Dermis blood vessel endothelial cell (primary cell): ENCODE measurements around the gene ARHGAP5. TPM values are rescaled to one million over a fixed set of nuclear protein-coding genes. Genes with fewer than 3 reads are reported as not detected.

Source experiments
- DNase-seq: peaks from one replicate; pipeline ENCODE4 v3.0.0; 2010
- total RNA-seq: library from RNA; depleted of rRNA; stranded (reverse); fragments of >200 nt; gene quantifications from 2 replicates; pipeline ENCODE4 v1.2.3, GENCODE V29; 2014

The ARHGAP5 gene
- total RNA-seq, 1 donor from 2014 or later: 59.9 TPM

DNA sequence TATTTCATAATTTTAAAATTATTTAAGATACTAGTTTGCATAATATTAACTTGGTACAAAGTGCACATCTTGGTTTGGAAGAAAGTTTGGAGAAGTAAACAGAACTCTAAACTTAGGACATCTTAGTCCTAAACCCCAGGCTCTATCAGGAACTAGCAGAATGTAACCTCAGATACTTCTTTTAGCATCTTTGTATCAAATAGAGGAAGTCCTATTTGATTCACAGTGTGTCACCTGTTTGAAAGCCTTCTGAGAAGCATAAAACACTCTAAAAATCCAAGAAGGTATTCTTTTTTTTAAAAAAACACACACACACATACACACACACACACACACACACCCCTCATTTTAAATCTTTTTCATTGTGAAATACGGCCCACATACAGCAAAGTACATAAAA, 112.7 kb downstream of the ARHGAP5 start:
- no peak for DNase-seq

DNA sequence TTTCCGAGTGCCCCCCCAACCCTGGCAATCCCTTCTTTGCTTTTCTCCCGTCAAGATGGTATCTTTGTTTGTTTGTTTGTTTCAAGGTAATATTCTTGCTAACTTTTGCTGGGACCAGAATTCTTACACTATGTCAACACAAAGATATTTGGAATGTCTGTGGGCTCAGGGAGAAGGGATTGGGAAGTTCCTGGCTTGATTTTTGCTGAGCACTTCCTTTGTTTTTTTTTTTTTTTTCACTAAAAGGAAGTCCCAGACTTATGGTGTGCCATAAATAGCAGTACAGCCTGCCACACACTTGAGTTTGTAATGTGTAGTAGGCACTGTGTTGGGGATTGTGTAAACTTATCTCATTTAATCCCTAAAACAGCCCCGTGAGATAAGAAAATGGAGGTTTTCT, 113.6 kb downstream of the ARHGAP5 start:
- peak; percentile 2 for DNase-seq

- DNase-seq: no peak
These were observed 115.7 kb downstream of the ARHGAP5 start for GRCh38 chr14:32192712-32193373.

GRCh38 chr14:32193532-32193931, 116.4 kb downstream of the ARHGAP5 start:
- DNase-seq: no peak

DNA sequence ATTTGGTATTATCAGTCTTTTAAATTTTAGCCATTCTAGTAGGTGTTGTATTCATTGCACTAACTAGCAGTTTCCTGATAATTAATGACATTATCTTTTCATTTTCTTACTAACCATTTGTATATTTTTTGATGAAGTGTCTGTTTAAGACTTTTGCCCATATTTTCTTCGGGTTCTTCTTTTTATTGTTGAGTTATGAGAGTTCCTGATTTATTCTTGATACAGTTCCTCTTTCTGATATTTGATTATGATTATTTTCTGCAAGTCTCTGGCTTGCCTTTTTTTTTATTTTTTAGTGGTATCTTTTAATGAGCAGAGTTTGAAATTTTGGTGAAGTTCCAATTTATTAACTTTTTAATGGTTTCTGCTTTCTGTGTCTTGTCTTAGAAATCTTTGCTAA, 118.5 kb downstream of the ARHGAP5 start:
- no peak for DNase-seq

DNA sequence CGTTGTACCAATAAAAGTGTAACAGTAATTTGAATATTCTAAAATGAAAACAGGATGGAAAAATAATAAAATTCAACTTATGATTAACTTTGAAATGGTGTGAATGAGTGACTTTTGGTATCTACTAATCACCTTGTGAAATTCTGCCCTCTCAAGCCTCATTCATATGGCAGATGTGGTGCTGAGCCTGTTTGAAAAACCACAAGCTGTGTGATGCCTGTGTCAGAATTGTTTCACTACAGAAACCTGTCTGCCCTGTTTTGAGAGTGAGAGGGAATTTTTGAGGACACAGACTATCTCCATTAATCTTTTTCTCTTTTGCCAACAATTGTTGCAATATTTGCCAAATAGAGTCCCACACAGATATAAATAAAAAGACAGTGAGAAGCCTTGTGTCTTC, 120.8 kb downstream of the ARHGAP5 start:
- DNase-seq: no peak

- DNase-seq: peak; percentile 1
These were observed 123.5 kb downstream of the ARHGAP5 start for GRCh38 chr14:32200368-32201192.

DNA sequence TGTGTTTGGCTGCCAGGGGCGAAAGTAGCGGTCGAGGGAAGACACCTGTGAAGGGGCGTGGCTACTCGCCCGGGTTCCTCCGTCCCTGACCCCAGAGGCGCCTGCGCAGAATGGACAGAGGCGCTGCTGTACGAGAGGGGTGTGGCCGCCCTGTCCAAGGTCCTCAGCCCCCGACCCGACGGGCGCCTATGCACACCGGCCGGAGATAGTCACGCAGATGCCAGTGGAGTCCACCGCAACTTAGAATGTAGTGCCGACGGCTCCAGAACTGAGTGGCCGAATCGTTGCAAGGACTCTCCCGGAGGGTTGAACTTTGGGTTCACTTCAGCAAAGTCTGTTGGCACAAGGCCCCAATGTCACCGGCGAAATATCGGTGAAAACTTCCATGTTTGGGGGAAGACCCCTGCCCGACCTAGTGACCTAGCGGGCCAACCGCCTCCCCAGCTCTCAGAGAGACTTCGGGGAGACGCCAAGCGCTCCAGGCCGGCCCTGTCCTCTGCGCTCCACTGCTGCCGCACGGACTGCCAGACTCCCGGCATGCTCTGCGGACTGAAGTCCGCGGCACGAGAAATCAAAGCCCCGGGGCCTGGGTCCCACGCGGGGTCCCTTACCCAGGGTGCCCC, 124.2 kb downstream of the ARHGAP5 start:
- DNase-seq: peak; percentile 61

DNA sequence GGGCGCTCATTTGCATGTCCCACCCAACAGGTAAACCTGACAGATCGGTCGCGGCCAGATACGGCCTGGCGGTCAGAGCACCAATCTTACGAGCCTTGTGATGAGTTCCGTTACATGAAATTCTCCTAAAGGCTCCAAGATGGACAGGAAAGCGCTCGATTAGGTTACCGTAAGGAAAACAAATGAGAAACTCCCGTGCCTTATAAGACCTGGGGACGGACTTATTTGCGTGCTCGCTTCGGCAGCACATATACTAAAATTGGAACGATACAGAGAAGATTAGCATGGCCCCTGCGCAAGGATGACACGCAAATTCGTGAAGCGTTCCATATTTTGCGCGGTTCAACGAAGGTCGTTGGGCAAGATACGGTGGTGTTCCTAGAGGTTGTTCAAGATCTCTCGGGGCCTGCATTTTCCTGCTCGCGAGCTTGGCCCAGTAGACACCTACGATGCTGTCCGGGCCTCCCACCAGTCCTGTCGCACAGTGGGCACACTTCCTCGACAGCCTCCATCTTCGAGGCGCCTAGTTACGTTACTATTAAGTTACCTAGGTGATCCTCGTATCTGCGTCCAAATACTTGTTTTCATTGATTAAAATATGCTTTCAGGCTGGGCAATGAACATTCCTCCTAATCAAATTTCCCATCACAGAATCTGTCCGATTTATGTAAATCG, 124.8 kb downstream of the ARHGAP5 start, which contains the start of gene RNU6-7:
RNU6-7 (plus strand) TSS at position 230 of the 675 bp plus-strand sequence.
- peak; percentile 25 for DNase-seq

- DNase-seq: peak; percentile 30
These were observed 125.4 kb downstream of the ARHGAP5 start for GRCh38 chr14:32202491-32202997.

GRCh38 chr14:32202998-32203882, 126.1 kb downstream of the ARHGAP5 start, which contains the start of gene RNU6-8:
TSS of gene RNU6-8 (minus strand) at chr14:32203269.
- DNase-seq: peak; percentile 87

- peak; percentile 15 for DNase-seq
These were observed 126.8 kb downstream of the ARHGAP5 start for GRCh38 chr14:32203928-32204357.

DNA sequence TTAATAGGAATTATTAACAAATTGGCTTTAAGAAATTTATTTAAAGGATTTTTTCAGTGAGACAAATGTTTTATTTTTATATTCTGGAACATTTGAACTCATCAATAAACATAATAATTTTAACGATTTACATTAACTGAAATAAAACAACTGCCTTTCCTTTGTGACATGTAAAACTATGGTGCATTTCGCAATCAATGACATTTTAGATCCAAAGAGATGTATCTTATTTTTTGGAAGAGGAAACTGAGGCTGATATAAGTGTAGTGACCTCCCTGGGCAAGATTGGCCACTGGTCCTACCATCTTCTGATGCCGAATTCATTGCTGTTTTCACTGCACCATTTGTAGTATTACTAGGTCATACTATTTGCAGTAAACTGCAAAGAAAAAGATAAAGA, 128.4 kb downstream of the ARHGAP5 start:
- no peak for DNase-seq

DNA sequence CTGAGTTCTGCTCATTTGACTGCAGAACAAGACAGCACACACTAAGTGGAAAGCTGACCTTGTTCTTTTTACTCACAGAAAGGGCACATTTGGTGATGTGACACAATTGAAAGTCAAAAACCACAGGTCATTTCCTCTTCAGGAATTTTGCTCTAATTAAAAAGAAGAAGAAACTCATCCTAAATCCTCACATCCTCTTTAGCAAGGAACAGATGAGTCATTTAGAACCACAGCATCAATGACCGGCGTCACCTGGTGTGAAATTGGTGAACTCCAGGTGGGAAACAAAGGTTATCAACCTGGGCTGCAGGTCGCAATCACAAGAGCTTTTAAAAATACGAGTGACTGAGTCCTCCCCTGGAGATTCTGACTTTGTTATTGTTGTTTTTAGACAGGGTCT, 128.9 kb downstream of the ARHGAP5 start:
- DNase-seq: no peak

DNA sequence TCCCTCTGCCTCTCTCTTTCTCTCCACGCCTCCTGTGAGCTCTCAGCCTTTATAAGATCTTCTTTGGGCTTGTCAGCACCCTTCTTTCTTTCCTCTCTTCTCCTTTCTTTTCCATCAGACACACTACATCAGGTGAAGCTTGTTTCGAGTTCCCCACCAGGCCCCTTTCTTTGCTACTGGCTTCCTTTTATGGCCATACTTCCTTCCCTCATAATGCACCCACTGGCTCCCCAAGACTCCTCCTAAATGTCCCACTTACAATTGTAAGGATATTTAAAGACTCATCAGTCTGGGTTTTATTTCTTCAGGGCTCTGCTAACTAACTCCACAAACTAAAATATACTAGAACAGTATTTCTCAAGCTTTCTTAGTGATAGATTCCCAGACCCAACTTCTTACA, 129.4 kb downstream of the ARHGAP5 start:
- no peak for DNase-seq

DNA sequence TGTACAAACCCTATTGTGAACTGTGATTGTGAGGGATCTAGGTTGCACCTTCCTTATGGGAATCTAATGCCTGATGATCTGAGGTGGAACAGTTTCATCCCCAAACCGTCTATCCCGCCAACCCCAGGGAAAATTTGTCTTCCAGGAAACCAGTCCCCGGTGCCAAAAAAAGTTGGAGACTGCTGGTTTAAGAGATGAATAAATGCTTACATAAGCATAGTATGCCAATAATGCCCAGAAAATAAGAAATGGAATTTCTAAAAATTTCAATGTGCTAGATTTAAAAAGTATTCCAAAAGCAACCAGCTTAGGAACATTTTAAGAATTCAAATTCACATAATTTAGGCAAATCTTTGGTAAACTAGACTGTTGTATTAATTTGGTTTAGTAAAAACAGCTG, 131.4 kb downstream of the ARHGAP5 start:
- DNase-seq: no peak

Other genes with a start within 250 kb of the ARHGAP5 start
- gene RNU6-7, start 124.7 kb downstream of the ARHGAP5 start, total RNA-seq: not detected in 2 replicates
- not detected in 2 replicates for gene RNU6-8, start 126.0 kb downstream of the ARHGAP5 start, total RNA-seq